SK-N-SH treated with all-trans-retinoic acid at 6 μM for 48 hours (cell line): ENCODE measurements around the gene MYO3B.

Experiments used
- ATAC-seq: fragments of 200-7000 bp; cut with Tn5 transposase; 3 replicates; pipeline ENCODE4 v1.9.1; 2020; ENCODE audit warnings: mild to moderate bottlenecking, moderate library complexity
- ARNTL ChIP-seq: fragments of 450-650 bp; formaldehyde crosslinking; IDR thresholded peaks from 2 replicates; pipeline ENCODE4 v1.5.0; 2020; ENCODE audit warnings: low read depth, mild to moderate bottlenecking, moderate library complexity, borderline replicate concordance
- BACH2 ChIP-seq: fragments of 250-450 bp; sonication (Bioruptor Pico); IDR thresholded peaks from 2 replicates; pipeline ENCODE4 v1.9.0; 2021; ENCODE audit warnings: mild to moderate bottlenecking, borderline replicate concordance
- CREB5 ChIP-seq: fragments of 250-450 bp; sonication (Bioruptor Pico); IDR thresholded peaks from 2 replicates; pipeline ENCODE4 v1.5.1; 2020; ENCODE audit warnings: low read depth, mild to moderate bottlenecking, moderate library complexity
- CSRNP3 ChIP-seq: fragments of 250-450 bp; sonication (Bioruptor Pico); IDR thresholded peaks from 2 replicates; pipeline ENCODE4 v1.5.1; 2021; ENCODE audit warnings: mild to moderate bottlenecking, moderate library complexity
- GLIS3 ChIP-seq: fragments of 250-450 bp; sonication (Bioruptor Pico); IDR thresholded peaks from 2 replicates; pipeline ENCODE4 v1.5.0; 2020; ENCODE audit warnings: mild to moderate bottlenecking, moderate library complexity
- ISL1 ChIP-seq: fragments of 250-450 bp; sonication (Bioruptor Pico); IDR thresholded peaks from 2 replicates; pipeline ENCODE4 v2.1.2; 2022; ENCODE audit warnings: mild to moderate bottlenecking, moderate library complexity
- OSR1 ChIP-seq: fragments of 250-450 bp; sonication (Bioruptor Pico); IDR thresholded peaks from 2 replicates; pipeline ENCODE4 v1.8.0; 2022; ENCODE audit warnings: moderate library complexity, mild to moderate bottlenecking, inconsistent platforms
- POU6F1 ChIP-seq: fragments of 250-450 bp; sonication (Bioruptor Pico); IDR thresholded peaks from 2 replicates; pipeline ENCODE4 v1.8.0; 2021; ENCODE audit warnings: low read depth, mild to moderate bottlenecking, moderate library complexity, borderline replicate concordance
- PPARA ChIP-seq: fragments of 250-450 bp; sonication (Bioruptor Pico); IDR thresholded peaks from 2 replicates; pipeline ENCODE4 v1.5.0; 2020; ENCODE audit warnings: mild to moderate bottlenecking, borderline replicate concordance
- RARB ChIP-seq: fragments of 250-450 bp; sonication (Bioruptor Pico); IDR thresholded peaks from 2 replicates; pipeline ENCODE4 v1.8.0; 2021; ENCODE audit warnings: mild to moderate bottlenecking, moderate library complexity
- SNAI2 ChIP-seq: fragments of 250-450 bp; sonication (Bioruptor Pico); IDR thresholded peaks from 2 replicates; pipeline ENCODE4 v1.5.0; 2020; ENCODE audit warnings: mild to moderate bottlenecking, moderate library complexity
- TCF4 ChIP-seq: fragments of 250-450 bp; sonication (Bioruptor Pico); IDR thresholded peaks from 2 replicates; pipeline ENCODE4 v1.8.0; 2021; ENCODE audit warnings: mild to moderate bottlenecking, moderate library complexity, borderline replicate concordance
- TSHZ2 ChIP-seq: fragments of 250-450 bp; sonication (Bioruptor Pico); IDR thresholded peaks from 2 replicates; pipeline ENCODE4 v1.5.0; 2020; ENCODE audit warnings: mild to moderate bottlenecking, moderate library complexity
- ZC3H10 ChIP-seq: fragments of 250-450 bp; sonication (Bioruptor Pico); IDR thresholded peaks from 2 replicates; pipeline ENCODE4 v1.5.1; 2021; ENCODE audit warnings: mild to moderate bottlenecking, moderate library complexity
- ZNF565 ChIP-seq: fragments of 450-650 bp; formaldehyde crosslinking; conservative IDR thresholded peaks from 2 replicates; pipeline ENCODE4 v1.5.0; 2020; ENCODE audit warnings: low read depth, mild to moderate bottlenecking, moderate library complexity
- ZNF70 ChIP-seq: fragments of 450-650 bp; formaldehyde crosslinking; IDR thresholded peaks from 2 replicates; pipeline ENCODE4 v1.5.0; 2020; ENCODE audit warnings: mild to moderate bottlenecking, moderate library complexity
- ZNF8 ChIP-seq: fragments of 450-650 bp; formaldehyde crosslinking; IDR thresholded peaks from 2 replicates; pipeline ENCODE4 v1.5.0; 2020; ENCODE audit warnings: mild to moderate bottlenecking, moderate library complexity

Gene MYO3B

GRCh38 chr2:170501421-170502043 is 323.6 kb downstream of the MYO3B start:
- ATAC-seq = no peak

GRCh38 chr2:170502361-170503130 is 324.6 kb downstream of the MYO3B start:
- no peak for ATAC-seq
- TF ChIP-seq BACH2 (CRISPR knock-in tag) (no peak), CSRNP3 (CRISPR knock-in tag) (no peak)

More at GRCh38 chr2:170501421-170502043, 323.6 kb downstream of the MYO3B start:
- TF ChIP-seq GLIS3 (CRISPR knock-in tag) = no peak
- no peak for TF ChIP-seq CREB5 (CRISPR knock-in tag)
- no peak for TF ChIP-seq ARNTL (CRISPR knock-in tag)
- TF ChIP-seq TCF4 (CRISPR knock-in tag) = no peak
- no peak for TF ChIP-seq ISL1 (CRISPR knock-in tag)
- TF ChIP-seq SNAI2 (CRISPR knock-in tag) = no peak
- no peak for TF ChIP-seq RARB (CRISPR knock-in tag)
- TF ChIP-seq OSR1 (CRISPR knock-in tag) = no peak
- no peak for TF ChIP-seq ZNF70 (CRISPR knock-in tag)
- no peak for TF ChIP-seq ZNF8
- TF ChIP-seq TSHZ2 (CRISPR knock-in tag) = no peak

GRCh38 chr2:170503563-170503962 is 325.6 kb downstream of the MYO3B start:
- no peak for ATAC-seq
- TF ChIP-seq ZNF565 (CRISPR knock-in tag) (no peak), BACH2 (CRISPR knock-in tag) (no peak), ZNF8 (no peak), ISL1 (CRISPR knock-in tag) (no peak), ZC3H10 (CRISPR knock-in tag) (no peak)

- TF ChIP-seq TCF4 (CRISPR knock-in tag) (no peak), PPARA (no peak)
- ATAC-seq = no peak
Measured at GRCh38 chr2:170503971-170504809, 326.2 kb downstream of the MYO3B start.

- TF ChIP-seq RARB (CRISPR knock-in tag) (no peak), POU6F1 (CRISPR knock-in tag) (no peak), GLIS3 (CRISPR knock-in tag) (no peak), ARNTL (CRISPR knock-in tag) (no peak), TCF4 (CRISPR knock-in tag) (no peak), ZNF8 (no peak)
- TF ChIP-seq, all 23 proteins: peak for 0
- no peak for ATAC-seq
Measured at GRCh38 chr2:170504810-170505145, 326.8 kb downstream of the MYO3B start.
